ENCODE data around the gene BCAS3.
A peak's percentile ranks its signal among the peaks of the same experiment; 100 is the strongest.
"Not testable (repeated sequence)": the region's sequence is repeated elsewhere in the genome, so short reads cannot be mapped to it uniquely, and the experiment has no call there.

The BCAS3 gene

DNA sequence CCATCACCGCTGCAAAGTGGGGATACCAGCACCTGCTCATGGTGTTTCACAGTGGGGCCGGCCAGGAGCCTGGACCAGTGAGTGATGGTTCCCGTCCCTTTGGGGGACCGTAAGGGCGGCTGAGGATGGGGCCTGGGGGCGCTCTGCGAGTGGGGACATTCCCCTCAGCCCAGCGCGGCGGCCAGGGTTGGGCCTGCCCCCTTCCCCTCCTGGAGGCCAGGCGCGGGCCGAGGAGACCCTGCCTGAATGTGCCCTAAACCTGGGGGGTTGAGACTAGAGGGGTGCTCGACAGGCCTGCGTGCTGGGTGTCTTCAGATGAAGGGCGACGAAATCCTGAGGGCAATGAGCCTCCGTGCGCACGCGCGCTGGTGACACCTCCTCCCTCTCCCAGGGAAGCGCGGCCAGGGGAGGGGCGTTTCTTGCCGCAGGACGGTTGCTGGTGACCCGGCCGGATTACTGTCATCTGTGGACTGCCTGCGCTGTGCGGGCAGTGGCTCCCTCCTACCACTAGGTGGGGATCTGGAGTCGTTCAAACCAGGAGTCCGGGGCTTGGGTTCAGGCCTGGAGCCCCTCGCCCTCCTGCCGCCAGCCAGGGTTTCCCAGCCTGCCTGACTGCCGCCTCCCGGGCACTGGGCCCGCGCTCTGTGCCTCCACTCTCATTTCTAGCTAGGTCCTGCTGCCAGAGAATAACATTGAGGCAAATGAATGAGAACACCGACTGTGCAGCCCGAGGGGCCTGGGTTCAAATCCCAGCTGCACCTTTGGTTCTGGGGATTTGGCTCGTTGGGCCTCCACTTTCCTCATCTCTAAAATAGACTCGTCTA, 739.1 kb downstream of the BCAS3 start:
- peak; percentile 45 to 59 for DNase-seq

DNA sequence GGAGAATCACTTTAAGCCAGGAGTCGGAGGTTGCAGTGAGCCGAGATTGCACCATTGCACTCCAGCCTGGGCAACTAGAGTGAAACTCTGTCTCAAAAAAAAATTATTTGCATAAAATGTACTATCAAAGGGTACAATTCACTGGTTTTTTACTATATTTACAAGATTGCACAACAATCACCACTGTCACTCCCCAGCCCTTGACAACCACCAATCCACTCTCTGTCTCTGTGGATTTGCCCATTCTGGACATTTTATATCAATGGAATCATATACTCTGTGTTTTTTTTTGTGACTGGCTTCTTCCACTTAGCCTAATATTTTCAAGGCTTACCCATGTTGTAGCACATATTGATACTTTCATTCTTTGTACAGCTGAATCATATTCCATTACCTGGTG, 740.8 kb downstream of the BCAS3 start:
- no peak for DNase-seq

DNA sequence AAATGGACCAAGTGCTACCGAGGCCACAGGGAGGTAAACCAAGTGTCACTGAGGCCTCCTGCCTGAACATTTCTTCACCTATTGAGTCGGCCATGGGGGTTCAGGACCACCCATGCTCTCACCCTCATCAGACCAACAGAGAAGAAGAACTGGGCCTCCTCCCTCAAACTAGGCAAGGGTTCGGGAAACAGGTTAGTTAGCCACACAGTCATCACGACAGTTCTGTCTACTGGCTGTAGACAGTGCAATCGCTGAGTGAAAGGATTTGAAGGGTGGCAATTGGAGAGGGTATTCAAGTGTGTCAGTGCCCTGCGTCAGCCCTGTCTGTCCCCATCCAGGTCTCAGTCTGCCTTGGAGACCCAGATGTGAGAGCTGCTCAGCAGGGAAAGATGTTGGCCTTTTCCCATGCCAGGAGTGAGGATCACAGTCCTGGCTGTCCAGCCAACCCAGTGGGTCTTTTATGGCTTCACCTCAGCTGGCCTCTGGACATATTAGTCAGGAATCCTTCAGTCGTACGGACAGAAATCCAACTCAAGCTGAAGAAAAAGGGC, 741.9 kb downstream of the BCAS3 start:
- DNase-seq: no peak

DNA sequence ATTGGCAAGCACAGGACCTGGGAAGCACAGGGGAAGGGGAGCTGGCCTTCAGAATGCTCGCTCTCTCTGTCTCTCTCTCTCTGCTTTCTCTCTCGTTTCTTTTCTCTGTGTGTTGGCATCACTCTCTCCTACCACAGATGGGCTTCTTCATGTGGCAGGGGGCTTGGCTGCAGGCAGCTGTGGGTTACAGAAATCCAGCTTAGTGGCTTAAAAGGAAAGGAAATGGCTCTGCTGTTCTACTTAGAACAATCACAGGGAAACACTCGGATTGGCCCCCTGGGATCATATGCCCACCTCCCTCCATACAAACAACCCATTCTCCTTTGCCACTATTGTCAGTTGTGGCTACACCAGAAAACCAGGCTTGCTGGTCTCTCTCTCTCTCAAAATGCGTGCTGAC, 742.4 kb downstream of the BCAS3 start:
- DNase-seq: no peak

DNA sequence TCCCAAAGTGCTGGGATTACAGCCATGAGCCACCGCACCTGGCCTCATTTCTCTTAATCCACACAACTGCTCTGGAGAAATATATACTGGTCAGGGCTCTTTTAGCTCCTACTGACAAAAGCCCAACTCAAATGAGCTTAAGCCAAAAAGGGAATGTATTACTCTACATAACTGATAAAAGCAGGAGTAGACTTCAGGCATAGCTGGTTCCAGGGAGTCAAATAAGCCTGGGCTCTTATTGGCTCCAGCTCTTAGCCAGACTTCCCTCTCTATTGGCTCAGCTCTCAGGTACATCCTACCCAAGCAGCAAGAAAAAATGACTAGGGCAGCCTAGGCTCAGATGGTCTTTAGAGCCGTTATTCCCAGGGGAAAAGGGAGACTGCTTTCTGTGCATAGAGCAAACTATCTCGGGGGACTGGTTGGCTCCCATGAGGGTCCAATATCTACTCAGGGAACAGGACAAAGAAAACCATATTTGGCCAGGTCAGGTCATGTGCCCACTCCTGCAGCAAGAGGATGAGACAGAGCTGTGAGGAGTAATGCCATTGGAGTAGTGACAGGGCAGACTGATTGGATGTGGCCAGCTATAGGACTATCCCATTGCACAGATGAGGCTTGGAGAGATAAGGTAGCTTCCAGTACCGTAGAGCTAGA, 743.2 kb downstream of the BCAS3 start:
- DNase-seq: no peak

DNA sequence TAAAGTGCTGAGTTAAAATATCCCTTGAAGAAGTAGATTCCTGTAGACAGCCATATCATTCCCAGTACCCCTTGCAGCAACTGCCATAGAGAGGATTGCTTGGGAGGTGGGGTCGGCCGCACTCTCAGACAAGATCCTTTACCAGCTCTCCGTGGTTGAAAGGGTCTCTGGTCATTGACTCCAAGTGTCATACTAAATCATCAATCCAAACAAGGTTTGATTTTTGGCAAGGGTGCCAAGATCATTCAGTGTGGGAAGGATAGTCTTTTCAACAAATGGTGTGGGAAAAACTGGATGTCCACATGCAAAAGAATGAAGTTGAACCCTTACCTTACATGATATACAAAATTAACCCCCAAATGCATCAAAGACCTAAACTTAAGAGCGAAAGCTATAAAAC, 743.8 kb downstream of the BCAS3 start:
- no peak for DNase-seq

DNA sequence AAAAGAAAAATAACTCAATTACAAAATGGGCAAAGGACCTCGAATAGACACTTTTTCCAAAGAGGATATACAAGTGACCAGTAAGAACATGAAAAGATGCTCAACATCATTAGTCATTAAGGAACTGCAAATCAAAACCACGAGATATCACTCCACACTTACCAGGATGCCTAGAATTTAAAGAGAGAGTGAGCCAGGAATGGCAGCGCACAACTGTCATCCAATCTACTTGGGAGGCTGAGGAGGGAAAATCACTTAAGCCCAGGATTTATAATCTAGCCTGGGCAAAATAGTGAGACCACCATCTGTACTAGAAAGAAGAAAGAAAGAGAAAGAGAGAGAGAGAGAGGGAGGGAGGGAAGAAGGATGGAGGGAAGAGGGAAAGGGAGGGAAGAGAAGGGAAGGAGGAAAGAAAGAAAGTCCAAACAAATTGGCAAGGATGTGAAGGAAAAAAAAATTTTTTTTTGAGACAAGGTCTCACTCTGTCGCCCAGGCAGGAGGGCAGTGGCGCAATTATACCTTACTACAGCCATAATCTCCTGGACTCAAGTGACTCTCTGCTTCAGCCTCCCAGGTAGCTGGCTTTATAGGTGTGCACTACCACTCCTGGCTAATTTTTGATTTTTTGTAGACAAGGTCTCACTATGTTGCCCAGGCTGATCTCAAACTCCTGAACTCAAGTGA, 744.6 kb downstream of the BCAS3 start:
- DNase-seq: no peak

DNA sequence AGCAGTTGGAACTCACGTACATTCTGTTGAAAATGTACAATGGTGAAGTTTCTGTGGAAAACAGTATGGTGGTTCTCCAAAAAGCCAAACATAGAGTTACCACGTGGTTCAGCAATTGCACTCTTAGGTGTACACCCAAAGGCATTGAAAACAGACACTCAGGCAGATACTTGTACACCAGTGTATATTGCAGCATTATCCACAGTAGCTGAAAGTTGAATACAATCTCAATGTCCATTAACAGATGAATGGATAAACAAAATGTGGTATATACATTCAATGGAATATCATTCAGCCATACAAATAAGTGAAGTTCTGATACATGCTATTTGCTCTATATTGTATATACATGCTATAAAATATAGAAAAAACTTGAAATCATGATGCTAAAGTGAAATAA, 745.2 kb downstream of the BCAS3 start:
- no peak for DNase-seq

DNA sequence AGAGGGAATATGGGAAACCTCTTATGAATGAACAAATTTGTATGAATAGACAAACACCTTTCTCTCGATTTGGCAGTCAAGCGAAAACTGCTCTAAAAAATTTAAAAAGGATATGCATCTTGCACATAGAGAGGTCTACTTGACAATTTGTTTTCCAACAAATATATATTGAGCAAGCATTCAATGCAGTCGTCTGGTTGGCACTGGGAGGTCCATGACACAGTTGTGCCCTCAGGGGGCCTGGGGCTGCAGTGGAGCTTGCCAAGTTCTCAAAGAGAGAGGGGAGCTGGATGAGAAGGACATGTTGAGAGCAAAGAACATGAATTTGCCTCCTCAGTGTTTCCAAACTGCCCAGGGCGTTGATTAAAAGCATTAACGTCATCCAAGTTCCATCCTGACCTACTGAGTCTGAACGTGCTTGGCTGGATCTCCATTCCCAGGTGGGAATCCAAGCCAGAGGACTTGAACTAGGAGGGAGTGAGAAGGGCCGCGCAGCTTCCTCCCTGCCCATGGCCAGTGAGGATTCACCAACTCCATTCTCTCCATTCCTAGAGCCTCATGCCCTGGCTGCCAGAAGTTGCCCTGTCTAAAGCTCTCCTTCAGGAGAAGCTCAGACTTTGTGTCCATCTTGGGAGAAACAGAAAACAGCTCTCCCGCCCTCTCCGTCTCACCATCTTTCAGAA, 746.5 kb downstream of the BCAS3 start:
- DNase-seq: no peak

DNA sequence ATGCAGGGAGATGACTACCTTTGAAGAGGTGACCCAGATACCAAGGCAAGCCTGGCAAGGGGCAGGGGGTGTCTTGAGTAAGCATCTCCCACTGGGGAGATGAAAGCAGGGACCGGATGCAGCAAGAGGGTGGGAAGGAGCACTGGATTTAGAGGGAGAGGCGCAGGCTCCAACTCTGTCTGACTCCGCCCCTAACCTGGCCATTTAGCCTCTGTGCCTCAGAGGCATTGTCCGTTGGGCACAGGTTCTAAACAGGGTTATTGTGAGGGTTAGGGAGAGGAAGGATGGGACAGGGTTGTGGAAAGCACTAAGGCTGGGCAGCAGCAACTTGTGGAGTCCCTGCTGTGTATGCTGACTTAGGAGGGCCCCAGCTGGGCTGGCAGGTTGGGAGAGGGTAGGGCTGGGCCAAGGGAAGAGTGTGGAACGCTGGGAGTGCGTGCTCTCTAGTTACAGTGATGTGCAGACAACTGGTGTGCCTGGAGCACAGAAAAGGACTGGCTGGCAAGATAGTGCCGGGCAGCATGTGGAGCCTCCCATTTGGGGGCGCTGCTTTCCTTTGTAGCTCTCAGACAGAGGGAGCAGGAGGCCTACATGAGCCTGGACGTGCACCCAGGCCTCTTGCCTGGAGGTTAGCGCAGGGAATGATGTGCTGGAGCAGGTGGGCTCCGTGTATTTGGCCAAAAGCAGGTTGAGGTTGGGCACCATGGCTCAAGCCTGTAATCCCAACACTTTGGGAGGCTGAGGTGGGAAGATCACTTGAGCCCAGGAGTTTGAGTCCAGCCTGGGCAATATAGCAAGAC, 748.2 kb downstream of the BCAS3 start:
- no peak for DNase-seq

DNA sequence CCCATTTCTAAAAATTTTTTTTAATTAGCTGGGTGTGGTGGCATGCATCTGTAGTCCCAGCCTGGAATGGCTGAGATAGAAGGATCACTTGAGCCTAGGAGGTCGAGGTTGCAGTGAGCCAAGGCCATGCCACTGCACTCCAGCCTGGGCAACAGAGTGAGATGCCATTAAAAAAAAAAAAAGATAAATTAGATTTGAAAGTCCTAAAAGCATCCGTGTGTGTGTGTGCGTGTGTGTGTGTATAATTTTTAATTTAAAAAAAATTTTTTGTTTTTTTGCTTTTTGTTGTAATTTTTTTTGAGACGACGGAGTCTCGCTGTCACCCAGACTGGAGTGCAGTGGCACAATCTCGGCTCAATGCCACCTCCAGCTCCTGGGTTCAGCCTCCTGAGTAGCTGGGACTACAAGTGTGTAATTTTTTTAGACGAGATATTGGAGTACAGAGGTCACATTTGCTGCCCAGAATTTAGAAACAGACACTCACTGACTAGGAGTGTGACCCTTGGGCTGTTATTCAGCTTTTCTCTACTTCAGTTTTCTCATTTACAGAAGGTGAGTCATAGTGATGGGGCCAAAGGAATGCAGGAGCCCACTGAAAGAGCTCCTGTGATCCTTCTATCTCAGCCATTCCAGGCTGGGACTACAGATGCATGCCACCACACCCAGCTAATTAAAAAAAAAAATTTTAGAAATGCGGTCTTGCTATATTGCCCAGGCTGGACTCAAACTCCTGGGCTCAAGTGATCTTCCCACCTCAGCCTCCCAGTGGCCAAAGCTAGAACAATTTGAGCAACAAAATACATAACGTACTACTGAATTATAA, 749.0 kb downstream of the BCAS3 start:
- DNase-seq: no peak

DNA sequence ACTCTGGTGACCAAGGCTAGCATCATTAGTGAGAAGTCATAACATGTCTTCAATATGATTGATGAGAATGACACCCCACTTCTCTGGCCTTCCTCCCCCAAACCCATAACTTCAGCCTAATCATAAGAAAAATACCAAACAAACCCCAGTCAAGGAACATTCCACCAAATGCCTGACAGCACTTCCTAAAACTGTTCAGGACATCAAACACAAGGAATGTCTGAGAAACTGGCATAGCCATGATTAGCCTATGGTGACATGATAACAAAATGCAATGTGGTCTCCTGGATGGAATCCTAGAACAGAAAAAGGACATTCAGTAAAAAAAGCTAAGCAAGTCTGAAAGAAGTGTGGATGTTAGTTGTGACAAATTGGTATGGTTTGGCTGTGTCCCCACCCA, 749.9 kb downstream of the BCAS3 start:
- DNase-seq: no peak

DNA sequence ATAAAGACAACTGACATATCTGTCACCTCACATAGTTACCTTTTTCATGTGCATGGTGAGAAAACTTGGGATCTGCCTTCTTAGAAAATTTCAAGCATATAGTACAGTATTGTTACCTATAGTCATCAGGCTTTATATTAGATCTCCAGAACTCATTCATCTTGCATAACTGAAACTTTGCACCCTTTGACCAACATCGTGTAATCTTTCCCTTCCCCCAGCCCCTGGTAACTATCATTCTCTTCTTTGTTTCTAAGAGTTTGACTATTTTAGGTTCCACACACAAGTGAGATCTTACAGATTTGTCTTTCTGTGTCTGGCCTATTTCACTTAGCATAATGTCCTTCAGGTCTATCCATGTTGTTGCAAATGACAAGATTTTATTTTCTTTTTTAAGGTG, 751.6 kb downstream of the BCAS3 start:
- DNase-seq: no peak

DNA sequence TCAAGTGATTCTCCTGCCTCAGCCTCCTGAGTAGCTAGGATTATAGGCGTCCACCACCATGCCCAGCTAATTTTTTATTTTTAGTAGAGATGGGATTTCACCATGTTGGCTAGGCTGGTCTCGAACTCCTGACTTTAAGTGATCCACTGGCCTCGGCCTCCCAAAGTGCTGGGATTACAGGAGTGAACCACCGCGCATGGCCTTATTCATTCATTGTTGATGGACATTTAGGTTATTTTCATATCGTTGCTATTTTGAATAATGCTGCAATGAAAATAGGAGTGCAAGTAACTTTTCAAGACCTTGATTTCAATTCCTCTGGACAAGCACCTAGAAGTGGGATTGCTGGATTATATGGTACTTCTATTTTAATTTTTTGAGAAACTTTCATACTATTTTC, 752.2 kb downstream of the BCAS3 start:
- not testable (repeated sequence) for DNase-seq

DNA sequence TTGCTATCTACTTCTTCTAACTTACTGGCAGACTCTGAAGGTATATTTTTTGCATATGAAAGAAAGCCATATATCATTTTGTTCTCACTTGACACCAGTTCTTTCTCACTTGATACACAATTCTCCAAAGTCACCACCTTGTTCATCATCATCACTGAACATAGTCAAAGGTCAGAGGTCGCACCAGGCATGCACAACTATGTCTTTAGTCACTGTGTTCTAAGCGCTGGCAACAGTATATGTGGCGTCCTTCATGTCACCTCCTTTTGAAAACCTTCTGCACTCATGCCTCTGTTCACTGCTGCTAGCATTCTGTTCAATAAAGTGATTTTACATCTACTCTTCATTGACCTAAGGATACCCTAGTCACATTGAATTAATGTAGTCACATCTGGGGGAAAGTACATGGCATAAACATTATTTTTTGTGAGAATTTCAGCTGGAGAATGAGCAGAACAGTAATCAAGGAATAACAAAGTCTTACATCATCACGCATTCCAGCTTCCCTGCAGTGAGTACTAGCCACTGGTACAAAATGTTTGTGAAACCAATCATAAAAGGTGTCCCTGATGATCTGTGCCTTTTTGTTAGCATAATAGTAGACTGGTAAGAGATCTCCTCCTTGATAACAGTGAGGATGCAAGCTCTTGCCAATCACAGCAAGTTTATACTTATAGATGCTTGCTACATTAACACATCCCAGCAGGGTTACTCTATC, 754.1 kb downstream of the BCAS3 start:
- no peak for DNase-seq

DNA sequence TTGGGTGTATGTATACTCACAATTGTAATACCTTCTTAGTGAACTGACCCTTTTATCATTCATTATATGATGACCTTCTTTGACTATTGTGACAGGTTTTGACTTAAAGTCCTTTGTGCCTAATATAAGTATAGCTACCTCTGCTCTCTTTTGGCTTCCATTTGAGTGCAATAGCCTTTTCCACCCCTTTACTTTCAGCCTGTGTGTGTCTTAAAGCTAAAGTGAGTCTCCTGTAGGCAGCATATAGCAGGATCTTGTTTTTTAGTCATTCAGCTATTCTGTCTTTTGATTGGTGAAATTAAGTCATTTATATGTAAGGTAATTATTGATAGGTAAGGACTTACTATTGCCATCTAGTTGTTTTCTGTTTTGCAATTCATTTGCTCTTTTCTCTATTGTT, 758.6 kb downstream of the BCAS3 start:
- DNase-seq: no peak

DNA sequence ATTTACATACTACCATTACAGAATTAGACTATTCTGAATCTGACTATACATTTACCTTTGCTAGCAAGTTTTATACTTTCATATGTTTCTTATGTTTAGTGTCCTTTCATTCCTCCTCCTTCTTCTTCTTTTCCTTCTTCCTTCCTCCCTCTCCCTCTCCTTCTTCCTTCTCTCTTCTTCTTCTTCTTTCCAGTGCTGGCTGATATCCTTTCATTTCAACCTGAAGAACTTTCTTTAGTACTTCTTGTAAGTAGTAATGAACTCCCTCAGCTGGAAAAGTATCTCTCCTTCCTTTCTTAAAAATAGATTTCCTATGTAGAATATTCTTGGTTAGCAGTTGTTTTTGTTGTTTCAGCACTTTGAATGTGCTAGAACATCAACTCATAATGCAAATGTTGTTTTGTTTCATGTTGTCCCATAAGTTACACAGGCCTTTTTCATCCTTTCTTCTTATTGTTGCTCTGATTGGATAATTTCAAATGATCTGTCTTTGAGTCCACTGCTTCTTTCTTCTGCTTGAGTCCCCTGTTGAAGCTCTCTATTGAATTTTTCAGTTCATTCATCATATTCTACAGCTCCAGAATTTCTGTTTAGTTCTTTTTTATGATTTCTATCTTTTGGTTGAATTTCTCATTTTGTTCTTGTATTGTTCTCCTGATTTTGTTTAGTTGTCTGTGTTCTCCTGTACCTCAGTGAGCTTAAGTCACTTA, 759.5 kb downstream of the BCAS3 start:
- DNase-seq: no peak

DNA sequence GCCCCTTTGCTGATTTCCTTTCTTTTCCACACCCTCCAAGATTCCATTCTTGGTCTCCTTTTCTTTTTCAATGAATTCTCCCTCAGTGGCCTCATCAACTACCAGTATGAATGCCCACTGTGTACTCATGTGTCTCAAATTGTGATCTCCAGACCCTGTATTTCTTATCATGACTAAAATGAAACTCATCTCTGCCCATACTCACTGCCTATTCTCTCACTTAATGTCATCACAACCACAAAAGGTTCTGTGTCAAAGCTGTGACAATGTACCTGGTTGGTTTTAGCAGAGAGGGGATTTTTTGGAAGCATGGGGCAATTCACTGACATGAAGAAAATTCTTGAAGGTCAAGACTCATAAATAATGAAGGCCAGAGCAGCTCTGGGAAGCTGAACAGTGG, 763.0 kb downstream of the BCAS3 start:
- no peak for DNase-seq

DNA sequence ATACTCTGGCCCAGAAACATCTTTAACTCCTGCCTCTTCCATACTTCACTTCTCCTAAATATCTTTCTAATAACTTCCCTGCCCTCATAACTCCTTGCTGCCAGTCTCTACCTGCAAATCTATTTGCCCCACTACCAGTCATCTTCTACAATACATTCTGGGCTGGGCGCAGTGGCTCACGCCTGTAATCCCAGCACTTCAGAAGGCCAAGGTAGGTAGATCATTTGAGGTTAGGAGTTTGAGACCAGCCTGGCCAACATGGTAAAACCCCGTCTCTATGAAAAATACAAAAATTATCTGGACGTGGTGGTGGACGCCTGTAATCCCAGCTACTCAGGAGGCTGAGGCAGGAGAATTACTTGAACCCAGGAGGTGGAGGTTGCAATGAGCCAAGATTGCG, 763.9 kb downstream of the BCAS3 start:
- DNase-seq: not testable (repeated sequence)

Measured in hippocampal formation (tissue), 2 donors.